Peyer's patch (tissue), 4 donors: ENCODE measurements around the gene PPY.

Experiments
- CTCF ChIP-seq, 6 experiments: fragments of 450-650 bp in 4 of 6; fragments of 200-600 bp in 2 of 6; sonication (generic) in 1 of 6; IDR thresholded peaks; one replicate each; pipeline ENCODE4 v1.5.1; 2017 to 2019; ENCODE audit warnings: antibody characterized with exemption in 6 of 6, mild to moderate bottlenecking in 3 of 6, moderate library complexity in 1 of 6
- POLR2A ChIP-seq, 2 donors: fragments of 450-650 bp; IDR thresholded peaks; one replicate each; pipeline ENCODE4 v1.5.1; 2017; ENCODE audit warnings: antibody characterized with exemption in 2 of 2, mild to moderate bottlenecking in 2 of 2, moderate library complexity in 2 of 2

GRCh38 chr17:43918026-43918389, 24.3 kb downstream of the PPY start:
- TF ChIP-seq POLR2A (IDR thresholded peaks at IDR 0.05): no peak
- no peak for TF ChIP-seq CTCF (IDR thresholded peaks at IDR 0.05)
